GDM1 (cell line): ENCODE data around the gene TIAM2.

Source experiments
- DNase-seq: peaks from one replicate; lab custom pipeline; 2025; lab: John Stamatoyannopoulos, UW

The TIAM2 gene

GRCh38 chr6:155235087-155235486, 240.0 kb downstream of the TIAM2 start:
- no peak for DNase-seq

GRCh38 chr6:155237613-155238012, 242.5 kb downstream of the TIAM2 start:
- DNase-seq = no peak

DNA sequence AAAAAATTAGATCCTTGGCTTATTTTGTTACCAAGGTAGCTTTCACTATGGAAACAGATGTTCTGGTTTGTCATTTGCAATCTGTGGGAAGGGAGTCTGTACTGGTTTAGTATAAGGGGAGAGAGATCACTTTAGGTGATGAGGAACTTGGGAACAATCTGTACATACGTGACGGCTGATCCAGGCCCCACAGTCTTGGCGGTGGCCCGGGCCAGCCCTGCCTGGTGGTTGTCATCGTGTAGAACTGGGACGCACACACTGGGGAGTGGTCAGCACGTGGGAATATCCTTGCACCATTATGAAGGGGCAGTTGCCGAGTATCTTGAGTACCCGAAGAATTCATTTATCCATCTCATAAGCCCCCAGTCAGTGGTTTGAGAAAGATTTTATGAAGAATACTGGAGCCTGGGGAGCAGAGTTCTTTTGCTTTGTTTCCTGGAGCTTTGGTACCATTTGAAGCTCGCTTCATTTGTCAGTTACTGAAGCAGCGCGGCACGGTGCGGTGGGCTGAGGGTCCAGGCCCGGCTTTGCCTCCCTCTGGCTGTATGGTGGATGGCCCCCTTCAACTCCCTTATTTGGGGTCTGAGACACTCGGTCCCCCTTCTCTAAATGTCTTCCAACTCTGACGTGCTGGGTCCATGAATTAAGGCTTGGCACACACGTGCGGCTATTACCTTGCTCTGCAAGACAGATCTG, 245.9 kb downstream of the TIAM2 start:
- DNase-seq = no peak

GRCh38 chr6:155241966-155242365, 246.9 kb downstream of the TIAM2 start:
- no peak for DNase-seq

GRCh38 chr6:155244434-155244833, 249.3 kb downstream of the TIAM2 start:
- DNase-seq = no peak

DNA sequence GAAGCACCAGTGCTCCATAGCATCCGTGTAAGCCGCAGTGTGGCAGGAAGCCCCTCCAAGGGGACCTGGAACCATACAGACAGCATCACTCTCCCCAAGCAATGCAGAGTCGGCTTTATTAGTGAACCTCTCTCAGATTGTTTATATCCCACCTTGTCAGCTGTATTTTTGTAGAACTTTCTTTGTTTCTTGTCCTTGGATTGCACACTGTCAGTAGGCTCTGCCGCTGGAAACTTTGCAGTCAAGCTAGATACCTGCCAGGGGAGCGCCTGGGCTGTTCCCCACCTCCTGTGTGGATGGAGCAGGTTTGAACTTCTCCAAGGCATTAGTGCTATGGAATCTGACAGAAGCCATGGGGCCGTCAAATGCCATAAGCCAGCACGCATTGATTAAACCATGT, 250.1 kb downstream of the TIAM2 start:
- no peak for DNase-seq

DNA sequence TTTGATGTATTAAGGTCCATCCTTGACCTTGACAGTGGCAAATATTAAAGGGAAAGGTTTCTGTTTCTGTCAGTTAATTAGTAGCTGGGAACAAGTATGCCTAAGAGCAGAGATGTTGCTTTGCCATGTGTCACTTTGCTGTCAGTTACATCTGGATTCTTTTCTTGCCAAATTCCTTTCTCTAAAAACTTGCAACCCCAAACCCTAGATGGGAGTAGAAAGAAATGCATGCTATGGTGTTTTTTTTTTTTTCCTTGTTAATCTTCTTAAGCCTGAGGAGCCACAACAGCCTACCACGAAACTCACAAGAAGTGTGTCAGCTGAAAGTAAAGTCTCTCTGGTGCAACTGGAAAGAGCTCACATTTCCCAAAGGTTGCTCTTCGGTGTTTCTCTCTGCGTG, 250.7 kb downstream of the TIAM2 start:
- DNase-seq = no peak

DNA sequence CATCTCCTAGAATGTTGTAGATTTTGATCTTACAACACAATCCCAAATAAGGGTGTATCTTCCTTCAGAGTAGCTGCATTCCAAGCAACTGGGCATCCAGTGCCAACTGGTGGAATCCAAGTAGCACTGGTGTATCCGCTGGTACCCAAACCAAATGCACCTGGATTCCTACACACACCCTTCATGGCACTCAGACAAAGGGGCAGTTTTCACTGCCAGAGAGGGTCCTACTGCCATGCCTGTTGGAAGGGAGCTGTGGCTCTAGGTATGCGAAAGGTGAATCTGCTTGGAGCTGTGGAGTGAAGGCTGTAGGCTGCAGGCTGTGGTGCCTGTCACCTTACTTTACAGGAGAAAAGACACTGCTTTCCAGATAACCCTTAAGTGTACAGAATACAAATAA, 251.7 kb downstream of the TIAM2 start:
- no peak for DNase-seq

DNA sequence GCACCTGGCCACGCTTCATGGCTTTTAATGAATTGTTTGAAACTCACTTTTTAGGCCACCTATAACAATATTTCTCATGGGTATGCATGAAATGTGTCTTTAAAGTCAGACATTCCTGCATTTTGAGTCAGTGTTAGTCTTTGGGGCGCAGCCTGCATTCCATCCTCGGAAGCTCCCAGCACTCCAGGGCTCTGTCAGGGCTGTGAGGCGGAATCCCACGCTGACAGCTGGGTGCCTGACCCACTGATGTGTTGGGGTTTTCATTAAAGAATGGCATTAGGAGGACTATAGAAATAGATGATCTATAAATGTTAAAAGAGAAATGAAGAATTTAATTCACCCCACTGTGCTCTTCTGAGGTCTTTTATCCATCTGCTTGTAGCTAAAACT, 252.5 kb downstream of the TIAM2 start:
- DNase-seq = no peak

DNA sequence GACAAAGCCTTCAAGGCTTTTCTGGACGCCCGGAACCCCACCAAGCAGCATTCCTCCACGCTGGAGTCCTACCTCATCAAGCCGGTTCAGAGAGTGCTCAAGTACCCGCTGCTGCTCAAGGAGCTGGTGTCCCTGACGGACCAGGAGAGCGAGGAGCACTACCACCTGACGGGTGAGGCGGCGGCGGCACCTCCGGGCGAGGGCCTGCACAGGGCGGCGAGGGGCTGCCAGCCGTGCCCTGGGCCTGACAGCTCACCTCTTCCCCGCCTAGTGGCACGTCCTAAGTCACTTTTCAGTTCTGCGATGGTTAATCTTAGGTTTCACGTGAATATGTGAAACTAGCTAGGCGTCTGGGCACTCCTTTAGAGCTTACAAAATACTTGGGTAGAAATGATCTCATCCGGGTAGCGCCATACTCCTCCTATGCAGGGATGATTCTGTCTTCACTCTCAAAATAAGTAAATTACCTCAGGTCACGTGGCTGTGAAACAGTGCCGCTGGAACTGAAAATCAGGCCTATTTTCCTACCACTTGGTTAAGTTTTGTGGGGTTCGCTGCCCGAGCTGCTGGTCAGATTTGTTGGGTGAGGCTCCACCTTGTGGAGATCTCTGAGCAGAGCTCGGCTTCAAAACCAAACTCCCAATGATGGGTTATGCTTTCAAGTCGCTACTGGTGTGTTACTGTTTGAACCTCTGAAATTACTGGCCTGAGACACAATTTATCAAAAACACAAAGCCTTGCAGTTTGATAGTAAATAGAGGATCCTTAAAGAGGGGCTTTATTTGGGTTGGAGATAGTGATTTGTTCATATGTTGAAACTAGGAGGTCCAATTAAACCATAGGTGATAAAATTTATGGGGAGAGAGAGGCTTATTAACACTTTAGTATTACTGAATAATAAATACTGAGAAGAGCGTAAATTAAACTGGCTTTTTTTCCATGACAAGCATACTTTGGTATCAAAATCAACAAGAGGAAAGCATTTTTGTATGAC, 253.2 kb downstream of the TIAM2 start:
- no peak for DNase-seq

DNA sequence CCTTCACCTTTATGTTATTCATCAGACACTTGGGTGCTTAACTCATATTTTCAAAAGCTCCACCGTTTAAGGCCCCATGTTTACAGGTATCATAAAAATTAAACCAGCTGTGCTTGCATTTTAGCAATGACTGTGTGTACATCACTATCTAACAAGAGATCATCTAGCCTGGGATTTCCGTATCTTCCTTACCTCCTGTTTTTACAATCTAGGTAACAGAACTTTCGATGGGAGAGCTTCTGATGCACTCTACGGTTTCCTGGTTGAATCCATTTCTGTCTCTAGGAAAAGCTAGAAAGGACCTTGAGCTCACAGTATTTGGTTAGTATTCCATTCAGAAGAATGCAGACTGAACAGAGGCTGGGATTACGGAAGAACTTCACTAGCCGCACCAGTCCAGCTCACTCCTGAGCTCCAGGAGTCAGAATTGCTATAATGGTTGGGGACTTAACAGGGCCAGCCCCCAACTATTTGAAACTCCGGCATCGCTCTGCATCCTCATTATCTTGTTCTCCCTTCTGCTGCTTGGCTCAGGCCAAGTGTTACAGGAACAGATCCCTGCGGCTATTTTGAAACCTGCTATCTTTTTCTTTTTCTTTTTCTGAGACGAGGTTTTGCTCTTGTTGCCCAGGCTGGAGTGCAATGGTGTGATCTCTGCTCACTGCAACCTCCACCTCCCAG, 255.7 kb downstream of the TIAM2 start:
- no peak for DNase-seq

- DNase-seq = no peak
These were observed 257.5 kb downstream of the TIAM2 start for GRCh38 chr6:155252581-155252980.

- no peak for DNase-seq
These were observed 258.2 kb downstream of the TIAM2 start for GRCh38 chr6:155253337-155253736.

DNA sequence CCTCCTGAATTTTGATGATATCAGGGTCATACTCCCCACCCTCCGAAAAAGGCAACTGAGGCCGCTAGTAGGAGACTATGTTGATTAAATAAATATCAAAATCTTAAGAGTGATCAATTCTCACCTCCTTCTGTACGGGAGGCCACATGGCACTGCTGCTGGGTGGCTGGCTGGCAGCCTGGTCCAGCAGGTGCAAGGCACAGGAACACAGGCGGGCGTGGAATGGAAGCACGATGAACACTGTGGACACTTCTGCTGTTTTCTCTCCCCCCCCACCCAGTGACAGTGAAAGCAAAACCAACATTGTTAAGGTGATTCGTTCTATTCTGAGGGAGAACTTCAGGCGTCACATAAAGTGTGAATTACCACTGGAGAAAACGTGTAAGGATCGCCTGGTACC, 259.0 kb downstream of the TIAM2 start:
- DNase-seq = no peak

GRCh38 chr6:155256122-155256795, 261.1 kb downstream of the TIAM2 start:
- no peak for DNase-seq

DNA sequence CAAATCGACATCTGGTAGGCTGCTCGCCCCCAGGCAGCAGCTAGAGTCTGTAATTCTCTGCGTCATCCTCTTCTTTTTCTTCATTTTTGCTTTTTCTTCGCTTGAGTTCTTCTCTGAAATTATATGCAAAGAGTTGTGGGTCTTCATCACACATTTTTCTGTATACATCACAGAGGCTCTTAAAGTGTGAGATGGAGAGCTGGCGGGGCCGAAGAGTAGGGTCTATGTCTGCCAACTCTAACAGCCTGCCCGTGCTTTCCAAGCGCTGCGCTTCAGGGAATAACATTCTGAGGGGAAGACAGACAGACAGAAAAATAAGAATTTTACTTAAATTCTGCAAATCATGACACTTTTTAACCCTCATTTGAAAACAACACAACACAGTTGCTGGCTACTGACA, 262.7 kb downstream of the TIAM2 start:
- DNase-seq = no peak

- DNase-seq = no peak
These were observed 264.1 kb downstream of the TIAM2 start for GRCh38 chr6:155259204-155259603.

DNA sequence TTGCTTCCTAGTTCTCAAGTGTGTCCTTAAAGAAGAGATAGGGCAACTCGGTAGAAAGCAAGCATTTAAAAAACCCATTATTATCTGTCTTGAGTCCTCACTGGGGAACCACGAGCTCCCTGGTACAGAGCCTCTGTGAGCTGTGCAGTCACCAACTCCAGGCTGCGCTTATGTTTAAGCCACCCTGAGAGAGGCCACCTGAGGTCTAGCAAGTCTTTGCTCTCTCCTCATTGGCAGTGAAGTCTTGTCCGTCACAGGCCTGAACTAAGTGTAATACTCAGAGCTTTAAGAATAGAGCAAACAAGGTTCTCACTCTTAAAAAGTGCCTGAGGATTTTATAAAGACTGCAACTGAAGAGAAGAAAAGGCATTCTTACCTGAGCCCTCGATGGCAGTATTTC, 264.8 kb downstream of the TIAM2 start:
- no peak for DNase-seq

DNA sequence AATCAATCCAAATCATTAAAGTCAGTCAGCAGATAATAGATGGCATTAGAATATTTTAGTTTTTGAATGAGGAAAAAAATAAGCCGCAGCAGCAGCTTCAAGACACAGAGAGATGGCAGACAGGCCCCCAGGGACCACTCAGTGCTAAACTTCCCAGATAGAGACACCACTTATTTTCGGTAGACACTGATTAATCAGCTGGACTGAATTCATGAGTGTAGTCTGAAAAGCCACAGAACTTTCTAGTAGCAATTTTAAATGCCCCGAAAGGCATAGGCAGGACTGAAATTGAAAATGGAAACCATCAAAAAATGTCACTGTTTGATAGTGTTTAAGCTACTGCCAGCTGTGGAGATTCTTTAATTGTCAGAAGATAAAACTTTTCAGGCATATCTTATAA, 265.6 kb downstream of the TIAM2 start:
- DNase-seq = no peak

DNA sequence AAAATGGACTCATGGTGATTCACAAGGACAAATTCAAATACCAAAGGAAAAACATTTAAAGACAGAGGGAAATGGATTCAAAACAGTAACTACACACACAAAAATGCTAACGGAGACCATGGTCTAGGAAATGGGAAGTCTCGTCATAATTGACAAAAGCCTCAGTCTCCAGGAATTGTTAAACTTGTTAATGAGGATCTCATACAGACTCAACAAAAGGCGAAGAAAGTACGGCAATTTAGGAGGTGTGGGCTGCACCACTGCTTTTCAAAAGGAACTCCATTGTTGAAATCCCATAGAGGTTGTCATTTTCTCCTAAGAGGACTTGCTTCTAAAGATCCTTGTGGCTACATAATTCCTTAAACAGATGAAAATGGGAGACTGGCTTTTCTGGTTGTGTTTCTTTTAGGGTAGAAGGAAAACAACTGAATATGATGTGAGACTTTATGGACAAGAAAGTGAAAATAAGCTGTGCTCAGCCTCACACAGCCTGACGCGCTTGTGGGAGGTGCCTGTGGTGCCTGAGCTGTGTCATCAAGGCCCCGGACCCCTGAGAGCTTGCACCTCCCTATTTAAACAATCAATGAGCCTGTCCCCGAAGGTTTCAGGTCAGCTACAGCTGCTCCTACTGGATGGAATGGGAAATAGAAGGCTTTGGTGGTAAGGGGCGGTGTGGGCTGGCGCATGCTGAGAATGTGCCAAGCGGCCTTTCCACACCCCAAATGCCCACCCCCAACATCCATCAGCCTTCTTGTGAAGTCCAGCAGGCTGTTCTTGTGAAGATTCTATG, 266.2 kb downstream of the TIAM2 start:
- no peak for DNase-seq

DNA sequence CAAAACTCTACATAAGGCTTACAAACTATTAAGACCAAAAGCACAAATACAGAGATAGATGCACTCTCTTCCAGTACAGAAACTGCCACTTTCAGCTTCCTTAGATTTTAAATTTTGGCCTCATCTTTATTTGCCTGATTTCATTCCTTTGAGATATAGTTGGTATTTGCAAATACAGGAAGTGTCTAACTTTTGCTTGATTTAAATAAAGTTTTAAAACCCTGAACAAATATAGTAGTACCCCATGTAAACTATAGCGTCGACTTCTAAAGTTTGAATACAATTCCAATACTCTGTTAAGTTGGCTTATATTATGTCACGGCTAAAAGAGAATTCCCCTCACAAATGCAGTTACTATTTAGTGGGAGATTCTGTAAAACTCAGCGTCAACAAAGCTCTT, 267.5 kb downstream of the TIAM2 start:
- DNase-seq = no peak
